Dedifferentiated amniotic fluid mesenchymal stem cell (primary cell): ENCODE data around the gene STK16.

ENCODE experiments used
- DNase-seq: peaks from one replicate; pipeline ENCODE4 v3.0.0-alpha.2; 2016; ENCODE audit errors: extremely low spot score

The STK16 gene

DNA sequence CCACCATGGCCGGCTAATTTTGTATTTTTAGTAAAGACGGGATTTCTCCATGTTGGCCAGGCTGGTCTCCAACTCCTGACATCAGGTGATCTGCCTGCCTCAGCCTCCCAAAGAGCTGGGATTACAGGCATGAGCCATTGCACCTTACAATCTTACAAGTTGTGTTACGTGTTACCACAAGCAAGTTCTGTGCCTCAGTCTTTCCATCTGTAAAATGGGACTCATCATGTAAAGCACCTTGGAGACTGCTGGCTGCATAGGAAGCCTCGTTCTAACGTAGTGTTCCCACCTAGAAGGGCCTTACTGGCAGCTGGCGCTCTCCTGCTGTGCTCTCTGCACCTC is 43.9 kb downstream of the STK16 start:
- no peak for DNase-seq

DNA sequence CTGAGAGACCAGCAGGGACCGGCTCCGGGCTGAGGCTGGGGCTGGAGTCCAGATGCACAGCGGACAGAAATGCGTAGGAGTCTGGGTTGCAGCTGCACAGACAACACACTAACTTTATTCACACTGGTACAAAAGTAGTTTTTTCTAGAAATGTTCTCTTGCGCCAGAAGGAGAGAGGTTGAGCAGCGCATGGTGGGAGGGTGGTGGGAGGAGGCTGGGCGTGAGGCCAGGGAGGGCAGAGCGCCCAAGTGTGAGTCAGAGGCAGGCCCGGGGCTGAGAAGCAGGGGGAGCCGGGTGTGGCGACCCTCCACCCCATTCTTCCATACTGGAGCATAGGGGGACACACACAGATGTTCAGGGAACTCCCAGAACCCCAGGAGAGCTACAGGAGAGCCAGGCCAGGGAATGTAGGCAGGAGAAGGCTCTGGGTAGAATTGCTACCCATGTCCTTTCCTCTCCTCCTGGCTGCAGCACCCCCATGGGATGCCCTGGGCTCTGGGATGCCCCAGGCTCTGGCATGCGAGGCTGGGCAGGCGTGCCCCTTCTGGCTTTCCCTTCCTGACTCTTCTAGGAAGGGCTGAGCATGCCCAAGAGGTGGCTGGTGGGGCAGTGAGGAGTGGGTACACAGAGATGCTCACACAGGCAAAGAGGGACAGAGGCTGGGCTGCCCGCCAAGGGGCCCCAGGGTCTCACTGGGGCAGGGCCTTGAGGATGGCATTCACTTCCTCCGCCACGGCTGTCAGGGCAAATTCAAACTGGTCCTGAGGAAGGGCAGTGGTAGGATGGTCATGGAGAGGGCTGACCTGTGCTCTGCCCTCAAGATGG is 44.5 kb downstream of the STK16 start:
- peak; percentile 79 for DNase-seq

DNA sequence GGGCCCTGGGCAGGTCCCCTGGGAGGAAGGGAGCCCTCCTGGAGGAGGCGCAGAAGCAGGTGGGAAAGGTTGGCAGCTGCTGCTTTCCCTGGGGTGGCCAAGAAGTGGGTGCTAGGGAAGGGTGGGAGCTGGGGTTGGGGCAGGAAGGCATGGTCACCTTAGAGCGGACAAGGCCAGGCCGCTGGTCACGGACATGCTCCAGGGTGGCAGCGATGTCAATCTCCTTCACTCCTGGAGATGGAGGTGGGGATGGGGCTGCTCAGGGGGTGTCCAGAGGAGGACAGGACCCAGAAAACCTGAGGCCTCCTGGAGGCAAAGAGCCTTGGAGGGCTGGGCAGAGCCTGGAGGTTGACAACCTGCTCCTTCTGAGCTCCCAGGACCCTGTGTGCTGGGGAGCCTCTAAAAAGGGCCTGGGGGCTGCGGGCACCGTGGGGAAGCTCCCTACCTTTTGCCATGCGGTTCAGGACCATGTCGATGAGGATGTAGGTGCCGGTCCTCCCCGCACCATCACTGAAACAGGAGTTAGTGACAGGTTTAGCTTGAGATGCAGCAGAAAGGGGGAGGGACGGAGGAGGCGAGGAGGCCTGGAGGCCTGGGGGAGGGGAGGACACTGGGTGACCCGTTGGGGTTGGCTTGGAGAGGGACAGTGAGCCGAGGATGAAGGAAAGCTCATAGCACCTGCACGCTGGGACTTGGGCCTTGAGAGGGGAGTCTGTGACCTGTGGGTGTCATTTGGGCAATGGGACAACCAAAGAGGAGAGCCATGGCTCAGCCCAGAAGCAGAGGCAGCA is 45.3 kb downstream of the STK16 start:
- DNase-seq, result no peak

DNA sequence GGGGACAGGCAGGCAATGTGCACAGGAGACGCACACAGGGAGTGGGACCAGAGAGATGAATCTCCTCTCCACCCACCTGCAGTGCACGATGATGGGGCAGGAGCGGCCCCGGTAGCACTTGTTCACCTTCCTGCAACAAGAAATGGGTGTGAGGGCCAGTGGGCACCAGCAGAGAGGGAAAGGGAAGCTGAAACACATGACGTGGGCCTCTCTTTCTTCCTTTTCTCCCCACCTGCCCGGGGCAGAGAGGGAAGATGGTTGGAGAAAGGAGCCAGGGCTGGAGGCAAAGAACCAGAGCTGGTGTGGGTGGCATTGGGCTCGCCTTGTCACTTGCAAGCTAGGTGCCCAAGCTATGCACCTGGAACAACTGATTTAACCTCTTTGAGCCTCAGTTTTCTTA is 46.1 kb downstream of the STK16 start:
- DNase-seq, result no peak

DNA sequence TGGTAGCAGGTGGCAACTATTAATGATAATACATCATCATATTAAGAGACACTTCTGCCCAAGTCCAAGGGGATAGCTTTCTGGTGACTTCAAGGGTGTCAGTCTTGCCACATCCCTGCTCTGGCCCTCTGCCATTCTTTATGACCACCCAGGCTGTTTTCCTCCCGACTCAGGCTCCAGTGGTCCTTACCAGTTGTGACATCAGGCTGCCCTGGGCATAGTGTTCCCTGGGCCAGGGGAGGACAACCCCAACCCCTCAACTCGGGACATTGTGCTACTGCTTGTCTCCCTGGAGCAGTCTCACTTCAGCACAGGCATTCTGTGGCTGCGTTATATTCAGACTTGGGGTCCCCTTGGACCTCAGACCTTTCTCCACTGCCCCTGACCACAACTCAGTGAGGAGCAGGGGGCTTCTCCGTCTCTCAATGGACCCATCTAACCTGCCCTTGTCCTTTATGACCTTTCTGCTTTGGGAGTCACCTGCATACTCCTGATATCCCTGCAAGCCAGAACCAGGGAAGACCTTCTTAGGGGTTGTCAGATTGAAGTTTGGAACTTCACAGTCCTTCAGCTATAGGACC is 46.7 kb downstream of the STK16 start:
- no peak for DNase-seq

DNA sequence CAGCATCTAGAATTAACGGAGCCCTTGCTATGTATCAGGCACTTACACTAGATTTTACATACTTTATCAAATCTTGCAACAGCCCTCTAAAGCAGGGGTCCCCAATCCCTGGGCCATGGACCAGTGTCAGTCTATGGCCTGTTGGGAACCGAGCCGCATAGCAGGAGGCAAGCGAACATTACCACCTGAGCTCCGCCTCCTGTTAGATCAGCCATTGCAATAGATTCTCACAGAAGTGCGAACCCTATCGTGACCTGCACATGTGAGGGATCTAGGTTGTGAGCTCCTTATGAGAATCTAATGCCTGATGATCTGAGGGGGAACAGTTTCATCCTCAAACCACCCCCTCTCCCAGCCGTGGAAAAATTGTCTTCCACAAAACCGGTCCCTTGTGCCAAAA is 47.3 kb downstream of the STK16 start:
- DNase-seq, result no peak

DNA sequence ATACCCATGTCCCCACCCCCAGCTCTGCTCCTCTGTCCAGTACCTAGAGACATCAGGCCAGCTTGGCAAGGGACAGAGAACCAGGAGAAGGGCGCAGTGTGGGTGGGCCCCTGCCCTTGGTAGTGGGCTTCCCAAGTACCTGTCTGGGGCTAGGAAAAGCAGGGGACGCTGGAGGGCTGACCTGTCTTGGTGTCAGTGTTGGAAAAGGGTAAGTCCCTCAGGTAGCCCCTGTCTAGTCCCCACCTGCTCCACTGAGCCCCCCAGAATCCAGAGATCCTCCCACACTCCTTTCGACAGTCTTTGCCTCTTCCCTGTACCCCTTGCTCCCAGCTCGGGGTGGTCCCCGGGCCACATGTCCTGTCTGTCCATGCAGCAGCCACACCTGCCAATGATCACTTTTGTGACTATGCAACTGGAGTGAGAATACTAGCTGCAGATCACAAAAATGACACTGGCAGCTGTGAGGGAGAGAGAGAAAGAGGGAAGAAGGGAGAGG is 48.5 kb downstream of the STK16 start:
- DNase-seq, result no peak

DNA sequence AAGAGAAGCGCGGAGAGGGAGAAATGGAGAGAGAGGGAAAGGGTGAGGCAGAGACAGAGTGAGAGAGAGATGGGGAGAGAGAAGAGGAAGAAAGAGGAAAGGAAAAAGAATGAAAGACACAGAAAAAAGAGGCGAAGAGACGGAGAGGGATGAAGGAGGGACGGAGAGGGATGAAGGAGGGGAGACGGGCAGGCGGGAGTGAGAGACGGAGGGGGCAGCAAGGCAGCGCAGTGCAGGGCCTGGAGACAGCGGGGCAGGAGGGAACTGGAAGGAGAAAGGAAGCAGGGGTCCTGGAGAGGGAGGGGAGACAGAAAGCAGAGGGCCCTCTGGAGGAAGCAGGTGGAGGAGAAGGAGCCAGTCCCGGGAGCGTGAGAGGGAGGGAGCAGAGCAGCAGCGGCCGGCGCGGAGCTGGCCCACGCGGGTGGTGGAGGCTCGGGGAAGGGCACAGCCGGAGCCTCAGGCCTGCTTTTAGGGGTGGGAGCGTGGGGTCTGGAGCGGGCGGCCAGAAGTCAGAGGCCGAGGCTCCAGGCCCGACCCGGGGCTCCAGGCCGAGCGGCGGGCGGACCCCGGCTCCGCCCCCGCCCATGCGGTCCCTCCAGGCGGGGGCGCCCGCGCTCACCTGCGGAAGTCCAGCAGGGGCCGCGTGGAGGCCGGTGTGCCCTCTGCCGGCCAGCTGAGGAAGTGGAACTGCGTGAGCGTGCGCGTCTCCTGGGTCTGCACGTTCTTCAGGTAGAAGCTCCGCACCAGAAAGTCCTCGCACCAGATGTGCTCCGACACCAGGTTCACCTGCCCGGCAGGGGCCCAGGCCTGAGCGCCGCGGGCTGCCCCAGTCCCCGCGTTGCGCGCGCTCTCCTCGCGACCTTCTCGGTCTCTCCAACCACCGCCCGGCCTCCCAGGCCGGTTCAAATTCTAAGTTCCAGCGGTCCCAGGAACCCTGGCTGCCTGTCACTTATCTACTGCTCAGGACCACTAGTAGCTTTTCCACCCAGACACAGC is 49.4 kb downstream of the STK16 start:
- peak; percentile 56 for DNase-seq

DNA sequence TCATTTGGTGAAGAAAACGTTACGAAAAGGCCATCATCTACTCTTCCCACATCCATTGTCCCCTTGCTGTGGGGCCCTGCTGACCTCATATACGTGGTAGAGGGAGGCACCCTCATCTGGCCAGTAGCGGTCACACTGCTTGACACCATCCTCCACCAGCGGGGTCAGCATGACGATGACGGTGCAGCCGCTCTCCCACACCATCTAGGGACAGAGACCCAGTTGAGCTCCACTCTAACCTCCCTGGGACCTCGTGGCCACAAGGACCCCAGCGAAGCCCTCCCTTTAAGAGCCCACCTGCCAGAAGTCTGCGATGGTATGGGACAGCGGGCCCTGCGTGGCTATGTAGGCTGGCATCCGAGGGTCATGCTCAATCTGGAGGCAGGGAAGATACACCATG is 50.9 kb downstream of the STK16 start:
- no peak for DNase-seq

DNA sequence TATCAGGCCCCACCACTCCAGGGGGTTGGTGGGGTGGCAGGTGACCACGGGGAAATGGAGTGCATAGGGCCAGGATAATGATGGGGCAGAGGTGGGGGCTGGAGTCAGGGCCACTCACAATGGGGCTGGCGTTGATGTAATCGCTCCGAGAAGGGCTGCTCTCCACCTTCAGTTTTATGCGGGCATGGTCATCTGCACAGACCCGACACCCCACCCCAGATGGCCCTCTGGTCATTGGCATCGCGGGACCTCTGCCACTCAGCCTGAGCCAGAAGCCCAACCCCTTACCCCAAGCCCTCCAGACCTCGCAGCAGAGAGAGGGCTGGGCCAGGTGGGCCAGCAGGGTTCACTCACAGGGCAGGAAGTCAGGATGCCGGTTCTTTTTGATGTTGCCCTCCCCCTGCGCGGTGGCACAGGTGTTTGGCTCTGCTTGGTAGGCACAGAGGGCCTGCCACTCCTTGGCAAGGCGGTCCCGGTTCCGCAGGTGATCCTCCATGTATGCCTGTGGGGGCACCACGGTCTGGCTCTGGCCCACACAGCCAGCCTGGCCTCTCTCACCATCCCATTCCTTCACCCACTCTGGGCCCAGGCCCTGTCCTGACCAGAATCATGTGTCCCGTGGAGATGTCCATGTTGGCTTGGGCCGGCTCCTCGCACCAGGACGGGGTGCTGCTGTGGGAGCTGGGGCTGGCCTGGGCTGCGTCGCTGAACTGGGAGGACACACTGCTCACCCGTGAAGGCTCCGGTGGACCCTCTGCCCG is 51.5 kb downstream of the STK16 start:
- no peak for DNase-seq

DNA sequence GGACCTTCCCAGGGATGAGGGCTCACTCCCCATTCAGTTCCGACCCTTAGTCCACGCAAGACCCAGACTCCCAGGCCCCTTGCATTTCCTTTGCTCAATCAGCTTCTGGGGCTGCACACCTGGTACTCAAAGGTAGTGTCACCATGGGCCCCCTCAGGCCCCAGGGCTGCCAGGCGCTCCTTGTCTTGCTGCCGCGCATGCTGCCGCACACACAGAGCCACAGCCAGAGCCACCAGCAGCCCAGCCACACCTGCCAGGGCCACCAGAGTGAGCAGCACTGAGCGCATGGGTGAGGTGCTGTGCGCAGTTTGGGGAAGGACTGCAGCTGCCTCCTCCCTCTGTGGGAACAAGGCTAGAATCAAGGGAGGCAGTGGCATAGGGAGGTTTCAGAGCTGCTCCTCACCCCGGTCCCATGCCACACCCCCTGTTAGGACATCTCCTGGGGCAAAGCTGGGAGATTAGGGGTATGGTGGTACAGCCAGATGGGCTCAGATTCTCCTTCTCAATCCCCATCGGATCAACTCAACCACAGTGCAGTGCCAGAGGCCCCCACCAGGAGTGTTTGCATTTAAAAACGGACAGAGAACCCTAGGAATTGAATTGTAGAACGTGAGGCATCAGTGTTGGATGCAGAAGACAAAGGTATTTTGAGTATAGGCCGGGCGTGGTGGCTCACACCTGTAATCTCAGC is 52.6 kb downstream of the STK16 start:
- no peak for DNase-seq

DNA sequence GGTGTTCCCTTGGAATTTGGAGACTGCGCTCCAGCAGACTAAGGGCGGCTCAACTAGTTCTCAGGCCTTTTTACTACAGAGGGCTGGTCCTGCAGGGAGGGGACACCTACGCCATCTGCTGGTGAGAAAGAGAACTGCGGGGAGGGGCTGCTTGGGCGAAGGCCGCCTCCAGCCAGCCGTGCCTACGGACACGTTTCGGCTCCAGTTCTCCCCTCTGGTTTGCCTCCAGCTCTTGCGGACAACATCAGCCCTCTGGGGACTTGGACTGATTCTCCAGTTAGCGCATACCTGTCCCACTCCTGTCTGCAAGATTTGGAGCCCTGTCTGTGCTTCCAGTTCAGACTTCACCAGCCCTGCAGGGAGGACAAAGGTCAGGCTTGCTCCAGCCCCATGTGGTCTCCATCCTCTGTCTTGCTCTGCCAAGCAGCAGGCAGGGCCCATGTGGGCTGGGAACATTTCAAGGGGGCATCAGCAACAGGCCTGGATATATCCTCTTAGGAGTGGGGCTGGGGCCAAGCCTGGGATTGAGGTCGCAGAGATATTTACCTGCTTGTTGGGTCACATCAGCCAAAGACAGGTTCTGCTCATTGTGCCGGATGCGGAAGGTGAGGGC is 53.6 kb downstream of the STK16 start:
- peak; percentile 73 for DNase-seq

DNA sequence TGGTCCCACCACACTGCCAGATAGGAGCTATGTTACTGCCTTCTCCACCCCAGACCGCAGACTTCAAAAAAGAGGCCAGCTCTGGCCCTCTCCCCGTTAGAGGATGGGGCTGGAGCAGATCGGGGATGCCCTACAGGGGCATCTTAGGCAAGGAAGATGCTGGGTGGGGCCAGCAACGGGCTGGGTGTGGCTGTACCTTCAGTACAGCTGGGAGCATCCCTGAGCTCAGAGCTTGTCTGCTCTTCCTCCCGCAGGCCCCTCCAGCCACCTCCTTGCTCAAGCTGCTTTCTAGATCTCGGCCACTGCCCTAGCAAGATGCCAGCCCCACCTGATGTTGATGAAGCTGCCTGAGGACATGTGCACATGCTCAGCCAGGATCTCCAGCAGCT is 54.1 kb downstream of the STK16 start:
- no peak for DNase-seq
